Measurements from ENCODE around the gene UBALD1. TPM values are rescaled to one million over a fixed set of nuclear protein-coding genes. Genes with fewer than 3 reads are reported as not detected.

Gene UBALD1
- total and polyA plus RNA-seq, 9 of the 15 experiments (the other 6 are each of a cell fraction or from before 2014, with no cell fraction given) = 1.3 to 38.0 (median 6.2) TPM; not detected in 2

DNA sequence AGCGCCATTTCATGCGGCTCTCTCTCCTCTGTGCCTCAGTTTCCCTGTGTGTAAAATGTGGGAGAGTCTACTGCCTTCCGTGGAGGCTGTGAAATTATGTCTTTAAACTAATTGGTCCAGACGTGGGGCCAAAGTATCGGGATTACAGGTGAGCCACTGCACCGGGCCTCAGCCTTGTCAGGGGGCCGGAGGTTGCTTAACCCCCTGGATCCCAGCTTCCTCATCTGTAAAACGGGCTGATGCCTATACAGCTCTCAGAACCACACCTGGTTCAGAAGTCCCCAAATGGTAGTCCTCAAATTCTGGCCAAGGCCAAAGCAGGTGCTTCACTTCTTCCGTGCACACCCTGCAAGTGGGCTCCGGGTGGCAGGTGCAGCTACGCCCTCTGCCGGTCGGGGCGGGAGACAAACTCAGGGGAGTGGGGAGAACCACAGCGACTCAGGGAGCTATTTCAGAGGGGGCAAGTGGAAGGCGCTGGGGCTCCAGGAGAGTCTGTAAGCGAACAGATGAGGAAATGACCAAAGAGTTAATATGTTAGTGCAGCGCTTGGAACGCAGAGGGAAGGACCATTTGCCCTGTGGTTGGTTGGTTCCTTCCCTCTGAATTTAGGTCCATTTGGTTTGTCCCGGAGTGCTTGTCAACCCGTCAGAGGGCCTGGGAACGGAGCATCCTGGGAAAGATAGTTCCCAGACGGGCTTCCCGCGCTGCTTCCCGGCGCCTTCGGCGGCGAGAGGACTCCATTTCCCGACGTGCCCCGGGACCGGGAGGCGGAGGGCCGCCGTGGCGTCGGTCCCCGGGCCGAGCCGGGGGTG is 9.5 kb upstream of the UBALD1 start, which contains the start of gene MGRN1 (continued):
- TF ChIP-seq CREBBP (IDR thresholded peaks at IDR 0.05; ENCODE audit: low read depth, low read length) = no peak
- TF ChIP-seq MGA (IDR thresholded peaks at IDR 0.05) = peak; percentile 96
- peak; percentile 79; the same call in 1 of the 2 replicates for TF ChIP-seq NBN (IDR thresholded peaks at IDR 0.05; ENCODE audit: low read depth)
- 0 out of 2 replicates have a peak, but pooled peaks have one; percentile 68 for TF ChIP-seq ZNF197 (CRISPR knock-in tag; IDR thresholded peaks at IDR 0.05; ENCODE audit: low read depth)
- peak; percentile 65; the same call in 1 of the 2 replicates for TF ChIP-seq ZFX (CRISPR knock-in tag; IDR thresholded peaks at IDR 0.05)
- TF ChIP-seq MLLT1 (IDR thresholded peaks at IDR 0.05) = no peak
- TF ChIP-seq ID3 (CRISPR knock-in tag; IDR thresholded peaks at IDR 0.05) = no peak
- TF ChIP-seq ID3 (tag; IDR thresholded peaks at IDR 0.05) = 0 out of 2 replicates have a peak, but pooled peaks have one; percentile 52
- TF ChIP-seq L3MBTL2 (IDR thresholded peaks at IDR 0.05) = peak; percentile 97
- TF ChIP-seq MED1 (CRISPR knock-in tag; IDR thresholded peaks at IDR 0.05; ENCODE audit: borderline replicate concordance) = no peak
- peak; percentile 73; the same call in 1 of the 2 replicates for TF ChIP-seq MYC (IDR thresholded peaks at IDR 0.05; ENCODE audit: low read depth, low read length)
- TF ChIP-seq MYC (CRISPR knock-in tag; IDR thresholded peaks at IDR 0.05; ENCODE audit: borderline replicate concordance, low read depth) = no peak
- peak; percentile 85 for TF ChIP-seq MTA3 (IDR thresholded peaks at IDR 0.05; ENCODE audit: borderline replicate concordance)
- no peak for TF ChIP-seq YBX1 (IDR thresholded peaks at IDR 0.05)
